Gastrocnemius medialis (tissue), 4 donors: ENCODE results near the gene CHD1L.

Source experiments
- CTCF ChIP-seq, 5 experiments: fragments of 450-650 bp in 3 of 5; fragments of 200-600 bp in 2 of 5; sonication (generic) in 2 of 5; IDR thresholded peaks in 4 of 5; conservative IDR thresholded peaks in 1 of 5; 1 replicate in 4 of 5; 2 replicates in 1 of 5; pipeline ENCODE4 v1.5.1; 2016 to 2019; ENCODE audit warnings: antibody characterized with exemption in 5 of 5, mild to moderate bottlenecking in 3 of 5, moderate library complexity in 3 of 5
- POLR2A ChIP-seq, 2 donors: fragments of 450-650 bp; IDR thresholded peaks; one replicate each; pipeline ENCODE4 v1.6.1; 2017; ENCODE audit warnings: antibody characterized with exemption in 2 of 2, mild to moderate bottlenecking in 2 of 2, moderate library complexity in 2 of 2

GRCh38 chr1:147211577-147211976 lies 30.9 kb upstream of the CHD1L start:
- TF ChIP-seq POLR2A (IDR thresholded peaks at IDR 0.05) (no peak), CTCF (IDR thresholded peaks at IDR 0.05 in 4 of 5, conservative IDR thresholded peaks at IDR 0.05 in 1 of 5) (no peak)
